Motor neuron (in vitro differentiated cells): ENCODE data around the gene PLPPR4. TPM values are rescaled to one million over a fixed set of nuclear protein-coding genes. Genes with fewer than 3 reads are reported as not detected.
"Not testable (repeated sequence)": the region's sequence is repeated elsewhere in the genome, so short reads cannot be mapped to it uniquely, and the experiment has no call there.

Experiments
- ATAC-seq, 8 experiments: fragments of 200-7000 bp; cut with Tn5 transposase; replicated peaks in 6 of 8; 2 replicates each; pipeline ENCODE4 v1.8.0; 2021; ENCODE audit warnings: mild to moderate bottlenecking in 8 of 8, moderate library complexity in 8 of 8
- H3K27ac ChIP-seq, 2 donors: fragments of 250-450 bp; sonication (Bioruptor Pico); 2 replicates each; pipeline ENCODE4 v1.9.0; 2021; ENCODE audit warnings: antibody characterized with exemption in 2 of 2, mild to moderate bottlenecking in 2 of 2, moderate library complexity in 1 of 2
- H3K4me1 ChIP-seq, 2 donors: fragments of 250-450 bp; sonication (Bioruptor Pico); replicated peaks in 1 of 2; 2 replicates each; pipeline ENCODE4 v1.6.1; 2021; ENCODE audit warnings: antibody characterized with exemption in 2 of 2, mild to moderate bottlenecking in 2 of 2, moderate library complexity in 1 of 2
- H3K4me3 ChIP-seq, 5 donors: fragments of 250-450 bp; sonication (Bioruptor Pico); 2 replicates each; pipeline ENCODE4 v1.9.0; 2021; ENCODE audit warnings: antibody characterized with exemption in 5 of 5, mild to moderate bottlenecking in 5 of 5, moderate library complexity in 4 of 5
- WGBS, 10 experiments: fragments of 450-650 bp; shearing (Covaris generic); methylation state at CpG; one replicate each; pipeline ENCODE4 v1.0.0; 2022; 5-methylcytosine and 5-hydroxymethylcytosine counted together
- in situ Hi-C, 9 experiments: fragments of 400-800 bp; cut with MboI; loops; one replicate each; pipeline ENCODE4 v1.15.0; 2021; ENCODE audit warnings: low sequenced_read_pairs in 9 of 9, low pct_unique_long_range_greater_than_20kb in 2 of 9; ENCODE audit not compliant: unreplicated experiment in 9 of 9
- total RNA-seq, 8 experiments: library from RNA; unstranded; fragments of 300-600 nt; gene quantifications; 2 replicates each; pipeline versions ENCODE4 v1.2.3 to v1.2.4, GENCODE V29; 2022

Gene PLPPR4
- total RNA-seq, 8 experiments from 2014 or later: 1.1 to 45.0 (median 9.4) TPM

DNA sequence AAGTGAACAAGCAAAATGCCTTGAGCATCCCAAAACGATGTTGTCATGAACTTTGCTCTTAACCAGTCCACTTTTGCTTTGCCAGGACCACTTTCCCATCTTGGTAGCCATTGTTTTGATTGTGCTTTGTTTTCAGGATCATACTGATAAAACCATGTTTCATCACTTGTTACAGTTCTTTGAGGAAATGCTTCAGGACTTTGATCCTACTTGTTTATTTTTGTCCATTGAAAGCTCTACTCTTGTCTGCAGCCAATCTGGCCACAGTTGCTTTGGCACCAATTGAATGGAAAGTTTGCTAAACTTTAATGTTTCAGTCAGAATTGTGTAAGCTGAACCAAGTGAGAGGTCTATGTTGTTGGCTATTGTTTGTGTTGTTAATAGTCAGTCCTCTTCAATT is 12.8 kb downstream of the PLPPR4 start:
- WGBS, 10 experiments: 14 to 94% (median 60%) methylated on average over 1 of the region's 1 CpG; no CpG with 5 or more reads in 4 of the 10 experiments
- Histone ChIP-seq H3K4me1 (peaks cover 0 to 11% of the 10 kb centered on the region in 2 donors), H3K27ac (no peak overlapping the region), H3K4me3 (no peak overlapping the region)
- ATAC-seq: no peak
- in situ Hi-C loops: no loop called here

DNA sequence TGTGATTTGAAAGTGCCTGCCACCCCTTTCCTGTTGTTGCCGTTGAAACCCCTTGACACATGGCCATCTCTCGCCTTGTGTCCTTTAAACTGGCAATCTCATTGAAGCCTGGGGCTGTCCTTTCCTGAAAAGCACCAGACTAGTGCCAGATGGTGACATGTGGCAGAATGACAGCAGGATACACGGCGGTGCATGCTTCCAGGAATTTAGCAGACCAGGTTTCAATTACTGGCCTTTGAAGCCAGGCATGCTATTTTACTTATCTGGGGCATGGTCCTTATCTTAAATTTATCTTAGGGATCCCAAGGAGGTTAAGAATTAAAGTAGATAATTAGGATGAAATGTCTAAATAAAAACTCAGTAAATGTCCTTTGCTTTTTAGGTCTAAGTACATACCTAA is 15.2 kb downstream of the PLPPR4 start:
- in situ Hi-C loops: no loop called here
- Histone ChIP-seq H3K4me3 (no peak overlapping the region), H3K4me1 (peaks cover 0 to 11% of the 10 kb centered on the region in 2 donors), H3K27ac (no peak overlapping the region)
- peak in 2 of 8 experiments; percentile 46 to 50 for ATAC-seq
- WGBS, 10 experiments: 8 to 100% (median 33%) methylated on average over 1 to 4 of the region's 4 CpGs; no CpG with 5 or more reads in 1 of the 10 experiments

DNA sequence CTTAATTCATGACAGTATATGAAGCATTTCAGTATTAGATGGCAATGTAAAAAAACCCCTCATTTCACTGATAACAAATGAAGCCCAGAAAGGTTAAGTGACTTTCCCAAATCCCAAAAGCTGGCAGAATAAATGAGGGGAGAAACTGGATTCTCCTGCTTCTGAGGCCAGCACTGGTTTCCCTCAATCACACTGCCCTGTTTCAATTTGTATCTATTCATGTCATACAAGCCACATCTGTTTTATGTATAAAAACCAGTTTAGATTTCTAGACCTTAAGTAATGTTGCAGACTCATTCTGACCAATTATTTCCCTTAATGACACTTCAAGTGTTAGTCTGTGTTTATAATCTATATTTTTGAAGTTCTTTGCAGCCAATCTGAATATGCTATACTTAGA is 16.8 kb downstream of the PLPPR4 start:
- Histone ChIP-seq H3K4me3 (no peak overlapping the region), H3K27ac (no peak overlapping the region), H3K4me1 (peaks cover 0 to 11% of the 10 kb centered on the region in 2 donors)
- ATAC-seq: no peak
- in situ Hi-C loops: no loop called here

DNA sequence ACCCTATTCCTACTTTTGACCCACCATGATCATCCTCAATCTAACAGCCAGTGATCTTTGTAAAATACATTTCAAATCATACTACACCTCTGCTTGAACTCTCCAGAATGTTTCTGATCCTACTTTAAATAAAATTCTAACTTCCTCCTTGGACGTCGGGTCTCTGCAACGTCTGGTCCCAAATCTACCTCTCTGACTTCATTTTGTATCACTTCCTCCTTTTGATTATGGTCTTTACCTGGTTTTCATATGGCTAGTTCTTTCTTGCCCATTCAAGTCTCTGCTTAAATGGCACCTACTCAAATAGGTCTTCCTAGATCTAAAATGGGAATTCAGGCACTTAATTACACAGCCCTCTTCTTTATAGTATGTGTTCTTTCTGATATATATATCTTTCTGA is 18.2 kb downstream of the PLPPR4 start:
- no peak for ATAC-seq
- 17 to 90% (median 62%) methylated on average over 3 of the region's 3 CpGs for WGBS, 10 experiments
- Histone ChIP-seq H3K4me1 (peaks cover 0 to 11% of the 10 kb centered on the region in 2 donors), H3K27ac (no peak overlapping the region), H3K4me3 (no peak overlapping the region)
- in situ Hi-C loops: no loop called here

DNA sequence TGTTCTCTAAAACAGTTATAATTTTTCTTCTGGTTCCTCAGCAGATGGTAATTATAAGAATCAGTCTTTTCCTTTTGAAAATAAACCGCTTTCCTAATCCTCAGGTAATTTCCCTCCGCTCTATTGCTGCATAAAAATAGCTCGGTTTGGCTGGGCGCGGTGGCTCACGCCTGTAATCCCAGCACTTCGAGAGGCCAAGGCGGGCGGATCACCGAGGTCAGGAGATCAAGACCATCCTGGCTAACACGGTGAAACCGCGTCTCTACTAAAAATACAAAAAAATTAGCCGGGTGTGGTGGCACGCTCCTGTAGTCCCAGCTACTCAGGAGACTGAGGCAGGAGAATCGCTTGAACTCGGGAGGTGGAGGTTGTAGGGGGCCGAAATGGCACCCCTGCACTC is 19.2 kb downstream of the PLPPR4 start:
- H3K4me3 ChIP-seq, H3K4me1 ChIP-seq, H3K27ac ChIP-seq, ATAC-seq, in situ Hi-C loops: not testable (repeated sequence)
- 67 to 100% (median 93%) methylated on average over 2 to 18 of the region's 18 CpGs; no CpG with 5 or more reads in 1 of the 10 experiments for WGBS, 10 experiments

DNA sequence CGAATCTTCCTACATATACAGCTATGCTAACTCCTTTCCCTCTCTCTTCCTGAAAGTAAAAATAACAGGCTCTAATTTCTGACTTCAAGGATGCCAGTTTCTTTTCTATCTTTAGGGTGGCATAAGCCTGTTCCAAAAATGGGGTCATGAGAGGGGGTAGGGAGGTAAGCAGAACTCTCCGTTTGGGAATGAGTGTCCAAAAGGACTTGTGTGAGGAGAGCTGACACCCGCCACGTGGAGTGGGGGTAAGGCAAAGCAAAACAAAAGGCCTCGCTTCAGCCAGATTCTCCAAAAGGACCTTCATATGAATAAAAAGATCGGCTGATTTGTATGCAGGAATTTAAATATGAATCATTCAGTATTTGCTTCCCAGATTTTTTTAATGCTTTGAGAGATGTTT is 28.6 kb downstream of the PLPPR4 start:
- no peaks in the 10 kb centered on the region for H3K4me1 ChIP-seq
- peak in 3 of 8 experiments; percentile 21 to 90 (median 42) for ATAC-seq

DNA sequence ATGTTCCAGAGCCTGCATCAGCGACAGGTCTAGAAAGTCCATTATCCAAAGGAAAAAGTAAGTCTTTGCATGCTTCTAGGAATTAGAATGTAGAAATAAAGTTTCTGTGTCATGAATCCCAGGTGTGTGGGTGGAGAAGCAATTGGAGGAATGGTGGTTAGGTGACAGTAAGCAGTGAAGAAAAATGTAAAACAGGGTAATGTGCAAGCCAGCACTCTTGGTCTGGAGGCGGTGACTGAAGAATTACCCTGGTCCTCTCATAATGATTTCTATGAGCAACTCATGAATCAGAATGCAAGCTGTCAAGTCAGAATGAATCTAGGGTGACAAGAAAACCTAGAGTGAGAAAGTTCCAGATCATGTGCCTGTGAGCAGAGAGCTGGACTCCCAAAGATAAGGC is 33.6 kb downstream of the PLPPR4 start:
- WGBS, 10 experiments: 60 to 100% (median 100%) methylated on average over 1 to 2 of the region's 2 CpGs; no CpG with 5 or more reads in 3 of the 10 experiments
- in situ Hi-C loops: no loop called here
- ATAC-seq: no peak
- Histone ChIP-seq H3K27ac (no peak overlapping the region), H3K4me1 (no peaks in the 10 kb centered on the region), H3K4me3 (no peak overlapping the region)

More for the DNA sequence above, 28.6 kb downstream of the PLPPR4 start:
- Histone ChIP-seq H3K27ac (no peak overlapping the region), H3K4me3 (no peak overlapping the region)
- in situ Hi-C loops: no loop called here
- 7 to 86% (median 68%) methylated on average over 1 to 6 of the region's 6 CpGs for WGBS, 10 experiments

DNA sequence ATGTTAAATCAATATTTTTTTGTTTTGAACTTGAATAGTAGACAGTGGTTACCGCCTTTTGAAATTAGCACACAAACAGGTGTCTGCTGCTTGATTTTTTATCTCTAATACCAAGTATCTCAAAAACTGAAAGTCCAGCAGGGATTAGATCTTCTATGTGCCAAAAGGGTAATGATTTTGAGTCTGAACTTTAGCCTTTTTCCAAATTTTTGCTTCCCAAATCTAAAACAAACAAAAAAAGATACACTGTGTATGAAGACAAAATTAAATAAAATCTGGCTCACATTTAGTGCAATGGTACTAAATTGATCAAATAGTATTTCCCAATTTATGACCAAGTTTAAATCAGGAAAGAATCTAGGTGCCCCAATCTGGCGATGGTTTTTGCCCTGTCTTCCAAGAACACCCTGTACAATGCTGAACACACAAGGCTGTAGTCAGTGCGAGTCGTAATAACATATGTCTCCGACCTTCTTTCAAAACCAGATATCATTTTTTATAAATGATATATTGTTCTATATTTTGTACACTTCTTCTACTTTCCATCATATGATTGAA is 40.5 kb downstream of the PLPPR4 start:
- no peak for ATAC-seq
- Histone ChIP-seq H3K4me3 (no peak overlapping the region), H3K4me1 (no peaks in the 10 kb centered on the region), H3K27ac (no peak overlapping the region)
- 80 to 100% (median 93%) methylated on average over 2 to 5 of the region's 5 CpGs for WGBS, 10 experiments
- in situ Hi-C loops: no loop called here

DNA sequence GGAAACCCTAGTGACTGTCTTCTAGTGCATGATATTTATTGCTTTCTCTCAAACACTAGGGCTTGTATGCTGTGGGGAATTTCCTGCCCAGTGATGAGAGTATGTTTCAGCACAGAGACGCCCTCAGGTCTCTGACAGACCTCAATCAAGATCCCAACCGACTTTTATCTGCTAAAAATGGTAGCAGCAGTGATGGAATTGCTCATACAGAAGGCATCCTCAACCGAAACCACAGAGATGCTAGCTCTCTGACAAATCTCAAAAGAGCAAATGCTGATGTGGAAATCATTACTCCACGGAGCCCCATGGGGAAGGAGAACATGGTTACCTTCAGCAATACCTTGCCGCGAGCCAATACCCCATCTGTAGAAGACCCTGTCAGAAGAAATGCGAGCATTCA is 41.3 kb downstream of the PLPPR4 start:
- Histone ChIP-seq H3K27ac (no peak overlapping the region), H3K4me3 (no peak overlapping the region), H3K4me1 (no peaks in the 10 kb centered on the region)
- WGBS, 10 experiments: 17 to 100% (median 81%) methylated on average over 1 to 7 of the region's 7 CpGs; no CpG with 5 or more reads in 1 of the 10 experiments
- no peak for ATAC-seq
- in situ Hi-C loops: no loop called here

DNA sequence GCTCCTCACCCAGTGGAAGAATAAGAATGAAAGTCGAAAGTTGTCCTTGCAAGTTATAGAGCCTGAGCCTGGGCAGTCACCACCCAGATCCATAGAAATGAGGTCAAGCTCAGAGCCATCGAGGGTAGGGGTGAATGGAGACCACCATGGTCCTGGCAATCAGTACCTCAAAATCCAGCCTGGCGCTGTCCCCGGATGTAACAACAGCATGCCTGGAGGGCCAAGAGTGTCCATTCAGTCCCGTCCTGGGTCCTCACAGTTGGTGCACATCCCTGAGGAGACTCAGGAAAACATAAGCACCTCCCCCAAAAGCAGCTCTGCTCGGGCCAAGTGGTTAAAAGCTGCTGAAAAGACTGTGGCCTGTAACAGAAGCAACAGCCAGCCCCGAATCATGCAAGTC is 41.8 kb downstream of the PLPPR4 start:
- Histone ChIP-seq H3K4me3 (no peak overlapping the region), H3K4me1 (no peaks in the 10 kb centered on the region), H3K27ac (no peak overlapping the region)
- in situ Hi-C loops: no loop called here
- 40 to 100% (median 80%) methylated on average over 1 to 7 of the region's 7 CpGs; no CpG with 5 or more reads in 3 of the 10 experiments for WGBS, 10 experiments
- no peak for ATAC-seq

DNA sequence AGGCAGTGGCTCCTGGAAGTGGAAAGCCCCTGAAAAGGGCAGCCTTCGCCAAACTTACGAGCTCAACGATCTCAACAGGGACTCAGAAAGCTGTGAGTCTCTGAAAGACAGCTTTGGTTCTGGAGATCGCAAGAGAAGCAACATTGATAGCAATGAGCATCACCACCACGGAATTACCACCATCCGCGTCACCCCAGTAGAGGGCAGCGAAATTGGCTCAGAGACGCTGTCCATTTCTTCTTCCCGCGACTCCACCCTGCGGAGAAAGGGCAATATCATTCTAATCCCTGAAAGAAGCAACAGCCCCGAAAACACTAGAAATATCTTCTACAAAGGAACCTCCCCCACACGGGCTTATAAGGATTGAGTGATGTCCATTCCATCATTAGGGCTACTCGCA is 42.4 kb downstream of the PLPPR4 start:
- ATAC-seq: no peak
- Histone ChIP-seq H3K4me1 (no peaks in the 10 kb centered on the region), H3K4me3 (no peak overlapping the region), H3K27ac (no peak overlapping the region)
- 40 to 100% (median 94%) methylated on average over 1 to 13 of the region's 15 CpGs; no CpG with 5 or more reads in 2 of the 10 experiments for WGBS, 10 experiments
- in situ Hi-C loops: no loop called here

DNA sequence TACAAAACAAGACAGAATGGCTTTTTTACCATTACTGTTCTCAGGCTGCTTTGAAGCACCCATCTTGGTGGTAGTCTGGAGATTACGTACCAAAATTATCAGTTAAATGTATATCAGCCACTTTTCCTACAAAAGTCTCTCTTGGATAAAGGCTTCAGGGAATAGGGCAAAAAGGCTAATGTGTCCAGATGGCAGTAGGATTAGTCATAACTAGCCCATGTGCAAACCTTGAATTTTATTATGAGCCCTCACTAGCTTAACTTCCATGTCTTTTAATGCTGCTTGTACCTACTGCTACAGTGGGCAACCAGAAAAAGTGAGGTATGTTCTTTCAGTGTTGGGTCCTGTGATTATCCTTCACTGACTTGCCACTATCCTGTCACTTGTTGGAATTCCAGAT is 51.0 kb downstream of the PLPPR4 start:
- H3K27ac ChIP-seq: no peak overlapping the region
- no peak overlapping the region for H3K4me3 ChIP-seq
- peak in 2 of 8 experiments; percentile 59 to 91 for ATAC-seq
- in situ Hi-C loops: no loop called here
- no peaks in the 10 kb centered on the region for H3K4me1 ChIP-seq
- WGBS, 10 experiments: 29 to 100% (median 87%) methylated on average over 1 of the region's 1 CpG; no CpG with 5 or more reads in 4 of the 10 experiments

DNA sequence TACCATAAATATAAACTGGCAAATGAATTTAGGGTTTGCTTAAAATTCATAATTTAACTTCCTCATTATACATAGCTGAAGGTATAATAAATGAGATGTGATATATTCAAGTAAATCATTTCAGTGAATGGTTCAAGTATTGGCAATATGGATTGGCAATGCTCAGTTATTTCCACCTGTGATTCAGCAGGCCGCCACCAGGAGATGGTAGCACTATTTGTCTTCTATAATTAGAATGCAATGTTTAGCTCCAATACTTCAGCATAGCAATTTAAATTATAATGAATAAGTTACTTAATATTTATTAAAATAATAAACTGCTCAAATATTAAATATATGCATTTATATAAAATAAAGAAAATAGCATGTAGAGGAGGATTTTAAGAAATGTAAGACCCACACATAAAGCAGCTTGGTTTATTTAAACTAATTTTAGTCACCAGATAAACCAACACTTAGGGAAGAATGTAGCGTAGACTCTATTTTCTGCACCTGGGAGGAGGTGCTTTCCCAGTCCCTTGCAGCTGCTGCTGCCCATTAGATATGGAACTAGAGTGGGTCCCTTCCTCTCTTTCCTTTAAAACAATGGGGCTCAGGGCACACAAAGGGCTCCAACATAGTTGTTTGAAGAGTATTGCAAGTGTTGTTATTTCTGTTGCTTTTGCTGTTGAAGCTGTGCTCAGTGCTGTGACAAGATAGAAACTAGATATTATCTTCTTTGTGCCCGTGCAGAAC is 62.1 kb downstream of the PLPPR4 start:
- in situ Hi-C loops: no loop called here
- Histone ChIP-seq H3K4me1 (no peaks in the 10 kb centered on the region), H3K27ac (no peak overlapping the region), H3K4me3 (no peak overlapping the region)
- WGBS, 10 experiments: 25 to 100% (median 93%) methylated on average over 1 to 3 of the region's 3 CpGs
- ATAC-seq: no peak

DNA sequence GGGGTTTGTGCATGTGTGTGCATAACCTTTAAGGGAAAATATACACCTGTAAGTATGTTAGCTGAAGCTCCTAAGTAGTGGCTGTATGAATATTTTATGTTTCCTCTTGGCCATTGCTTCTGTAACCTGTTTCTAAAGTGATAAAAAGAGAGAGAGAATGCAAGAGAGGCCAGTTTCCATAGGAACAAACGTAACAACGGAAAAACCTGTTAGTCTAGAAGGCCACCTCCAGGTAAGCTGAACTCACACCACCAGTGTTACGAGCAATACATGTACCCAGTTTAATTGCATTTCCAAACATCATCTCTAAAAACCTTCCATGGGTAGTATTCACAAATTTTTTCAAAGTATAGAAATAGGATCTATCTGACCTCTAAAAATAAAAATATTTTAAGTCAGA is 63.1 kb downstream of the PLPPR4 start:
- Histone ChIP-seq H3K4me3 (no peak overlapping the region), H3K4me1 (no peaks in the 10 kb centered on the region), H3K27ac (no peak overlapping the region)
- no peak for ATAC-seq
- WGBS, 10 experiments: 73 to 94% (median 90%) methylated on average over 1 to 3 of the region's 3 CpGs; no CpG with 5 or more reads in 1 of the 10 experiments
- in situ Hi-C loops: no loop called here
